Measurements from ENCODE around the gene PCDH15.

DNA sequence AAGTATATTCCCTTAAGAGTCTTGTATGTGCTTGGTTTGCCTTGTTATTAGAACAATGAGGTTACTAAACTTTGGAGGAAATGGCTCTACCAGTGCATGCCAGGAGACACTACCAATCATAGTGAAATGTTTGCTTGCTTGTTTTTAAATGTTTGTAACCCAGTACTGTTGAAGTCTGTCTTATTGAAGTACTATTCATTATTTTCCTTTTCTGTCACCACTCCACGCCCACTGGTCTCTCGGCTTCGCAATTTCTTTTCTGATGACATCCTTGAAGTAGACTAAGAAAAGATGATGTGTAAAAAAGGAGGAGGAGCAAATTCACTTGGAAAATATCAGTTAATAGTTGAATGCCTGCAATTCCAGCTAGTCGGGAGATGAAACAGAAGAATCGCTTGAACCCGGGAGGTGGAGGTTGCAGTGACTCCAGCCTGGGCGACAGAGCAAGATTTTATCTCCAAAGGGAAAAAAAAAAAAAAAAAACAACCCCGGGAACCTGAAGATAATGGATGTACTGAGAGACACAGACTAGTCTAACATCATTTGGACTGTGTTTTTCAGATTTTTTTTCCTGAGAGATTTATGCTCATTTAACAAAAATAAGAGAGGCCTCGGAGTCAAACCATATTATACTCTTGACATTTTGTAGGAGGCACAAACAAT lies 959.4 kb downstream of the PCDH15 start:
- TF ChIP-seq, protein P1, sequence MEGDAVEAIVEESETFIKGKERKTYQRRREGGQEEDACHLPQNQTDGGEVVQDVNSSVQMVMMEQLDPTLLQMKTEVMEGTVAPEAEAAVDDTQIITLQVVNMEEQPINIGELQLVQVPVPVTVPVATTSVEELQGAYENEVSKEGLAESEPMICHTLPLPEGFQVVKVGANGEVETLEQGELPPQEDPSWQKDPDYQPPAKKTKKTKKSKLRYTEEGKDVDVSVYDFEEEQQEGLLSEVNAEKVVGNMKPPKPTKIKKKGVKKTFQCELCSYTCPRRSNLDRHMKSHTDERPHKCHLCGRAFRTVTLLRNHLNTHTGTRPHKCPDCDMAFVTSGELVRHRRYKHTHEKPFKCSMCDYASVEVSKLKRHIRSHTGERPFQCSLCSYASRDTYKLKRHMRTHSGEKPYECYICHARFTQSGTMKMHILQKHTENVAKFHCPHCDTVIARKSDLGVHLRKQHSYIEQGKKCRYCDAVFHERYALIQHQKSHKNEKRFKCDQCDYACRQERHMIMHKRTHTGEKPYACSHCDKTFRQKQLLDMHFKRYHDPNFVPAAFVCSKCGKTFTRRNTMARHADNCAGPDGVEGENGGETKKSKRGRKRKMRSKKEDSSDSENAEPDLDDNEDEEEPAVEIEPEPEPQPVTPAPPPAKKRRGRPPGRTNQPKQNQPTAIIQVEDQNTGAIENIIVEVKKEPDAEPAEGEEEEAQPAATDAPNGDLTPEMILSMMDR (IDR thresholded peaks at IDR 0.05), result no peak
- no peak for TF ChIP-seq POLR2A (IDR thresholded peaks at IDR 0.05)
